Left forelimb (tissue), 1 donor: ENCODE data around the gene C17orf78.
"Not testable (repeated sequence)": the region's sequence is repeated elsewhere in the genome, so short reads cannot be mapped to it uniquely, and the experiment has no call there.

Experiments
- DNase-seq: peaks from one replicate; pipeline ENCODE4 v3.0.0-alpha.2; 2018; ENCODE audit warnings: low spot score

Gene C17orf78

GRCh38 chr17:37438141-37438540 lies 62.4 kb downstream of the C17orf78 start:
- DNase-seq, result no peak

- DNase-seq, result no peak
Measured at GRCh38 chr17:37440424-37440823, 64.6 kb downstream of the C17orf78 start.

GRCh38 chr17:37441369-37442014 lies 65.7 kb downstream of the C17orf78 start:
- DNase-seq, result not testable (repeated sequence)
